ENCODE measurements around the gene NTSR1. TPM values are rescaled to one million over a fixed set of nuclear protein-coding genes. Genes with fewer than 3 reads are reported as not detected.

Gene NTSR1
- total and polyA plus RNA-seq, 2 of the 13 experiments (the other 11 are each of a cell fraction or from before 2014, with no cell fraction given), result 0.09 to 0.12 TPM

DNA sequence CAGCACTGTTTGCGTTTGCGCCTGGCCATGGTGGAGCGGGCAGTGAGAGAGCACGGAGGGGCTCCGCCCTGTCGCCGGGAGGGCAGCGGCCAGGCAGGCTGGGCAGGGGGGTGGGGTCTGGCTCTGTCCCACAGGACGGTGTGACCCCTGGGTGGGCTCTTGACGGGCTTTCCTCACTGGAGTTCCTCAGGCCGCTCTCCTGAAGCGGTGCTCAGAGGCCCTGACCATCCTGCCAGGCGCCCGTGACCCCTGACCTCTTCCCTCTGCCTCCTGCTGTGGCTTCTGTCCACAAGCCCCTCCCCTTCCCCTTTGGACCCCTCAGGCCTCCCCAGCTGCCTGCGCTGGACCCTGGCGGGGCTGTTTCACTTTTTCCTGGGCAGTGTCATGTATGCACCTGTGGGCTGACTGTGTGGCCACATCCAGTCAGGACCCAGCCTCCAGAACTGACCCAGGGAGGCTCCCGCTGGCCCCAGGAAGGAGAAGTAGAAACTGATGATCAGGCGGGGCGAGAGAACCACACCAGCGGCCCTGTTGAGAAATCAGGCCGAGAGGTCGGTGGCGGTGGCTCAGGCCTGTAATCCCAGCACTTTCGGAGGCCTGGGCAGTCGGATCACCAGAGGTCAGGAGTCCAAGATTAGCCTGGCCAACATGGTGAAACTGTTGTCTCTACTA is 97.2 kb downstream of the NTSR1 start (continued):
- TF ChIP-seq, protein P1, sequence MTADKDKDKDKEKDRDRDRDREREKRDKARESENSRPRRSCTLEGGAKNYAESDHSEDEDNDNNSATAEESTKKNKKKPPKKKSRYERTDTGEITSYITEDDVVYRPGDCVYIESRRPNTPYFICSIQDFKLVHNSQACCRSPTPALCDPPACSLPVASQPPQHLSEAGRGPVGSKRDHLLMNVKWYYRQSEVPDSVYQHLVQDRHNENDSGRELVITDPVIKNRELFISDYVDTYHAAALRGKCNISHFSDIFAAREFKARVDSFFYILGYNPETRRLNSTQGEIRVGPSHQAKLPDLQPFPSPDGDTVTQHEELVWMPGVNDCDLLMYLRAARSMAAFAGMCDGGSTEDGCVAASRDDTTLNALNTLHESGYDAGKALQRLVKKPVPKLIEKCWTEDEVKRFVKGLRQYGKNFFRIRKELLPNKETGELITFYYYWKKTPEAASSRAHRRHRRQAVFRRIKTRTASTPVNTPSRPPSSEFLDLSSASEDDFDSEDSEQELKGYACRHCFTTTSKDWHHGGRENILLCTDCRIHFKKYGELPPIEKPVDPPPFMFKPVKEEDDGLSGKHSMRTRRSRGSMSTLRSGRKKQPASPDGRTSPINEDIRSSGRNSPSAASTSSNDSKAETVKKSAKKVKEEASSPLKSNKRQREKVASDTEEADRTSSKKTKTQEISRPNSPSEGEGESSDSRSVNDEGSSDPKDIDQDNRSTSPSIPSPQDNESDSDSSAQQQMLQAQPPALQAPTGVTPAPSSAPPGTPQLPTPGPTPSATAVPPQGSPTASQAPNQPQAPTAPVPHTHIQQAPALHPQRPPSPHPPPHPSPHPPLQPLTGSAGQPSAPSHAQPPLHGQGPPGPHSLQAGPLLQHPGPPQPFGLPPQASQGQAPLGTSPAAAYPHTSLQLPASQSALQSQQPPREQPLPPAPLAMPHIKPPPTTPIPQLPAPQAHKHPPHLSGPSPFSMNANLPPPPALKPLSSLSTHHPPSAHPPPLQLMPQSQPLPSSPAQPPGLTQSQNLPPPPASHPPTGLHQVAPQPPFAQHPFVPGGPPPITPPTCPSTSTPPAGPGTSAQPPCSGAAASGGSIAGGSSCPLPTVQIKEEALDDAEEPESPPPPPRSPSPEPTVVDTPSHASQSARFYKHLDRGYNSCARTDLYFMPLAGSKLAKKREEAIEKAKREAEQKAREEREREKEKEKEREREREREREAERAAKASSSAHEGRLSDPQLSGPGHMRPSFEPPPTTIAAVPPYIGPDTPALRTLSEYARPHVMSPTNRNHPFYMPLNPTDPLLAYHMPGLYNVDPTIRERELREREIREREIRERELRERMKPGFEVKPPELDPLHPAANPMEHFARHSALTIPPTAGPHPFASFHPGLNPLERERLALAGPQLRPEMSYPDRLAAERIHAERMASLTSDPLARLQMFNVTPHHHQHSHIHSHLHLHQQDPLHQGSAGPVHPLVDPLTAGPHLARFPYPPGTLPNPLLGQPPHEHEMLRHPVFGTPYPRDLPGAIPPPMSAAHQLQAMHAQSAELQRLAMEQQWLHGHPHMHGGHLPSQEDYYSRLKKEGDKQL (CRISPR knock-in tag; IDR thresholded peaks at IDR 0.05; ENCODE audit: low read depth), result 0 out of 2 replicates have a peak, but pooled peaks have one; percentile 43
- TF ChIP-seq RCOR2 (CRISPR knock-in tag; IDR thresholded peaks at IDR 0.05) (peak; percentile 92), YY1 (IDR thresholded peaks at IDR 0.05; ENCODE audit: insufficient read depth, insufficient replicate concordance, low read depth, low read length) (peak; percentile 59), TEAD3 (CRISPR knock-in tag; optimal IDR thresholded peaks at IDR 0.05; ENCODE audit: borderline replicate concordance) (peak; percentile 70), CAMTA2 (CRISPR knock-in tag; IDR thresholded peaks at IDR 0.05; ENCODE audit: borderline replicate concordance) (no peak), ZNF121 (CRISPR knock-in tag; IDR thresholded peaks at IDR 0.05) (peak; percentile 61; the same call in 1 of the 2 replicates), ZNF432 (CRISPR knock-in tag; IDR thresholded peaks at IDR 0.05; ENCODE audit: borderline replicate concordance) (peak; percentile 86; the same call in 1 of the 2 replicates), ZNF292 (CRISPR knock-in tag; IDR thresholded peaks at IDR 0.05; ENCODE audit: borderline replicate concordance, low read depth) (peak; percentile 95), ADNP (CRISPR knock-in tag; IDR thresholded peaks at IDR 0.05) (0 out of 2 replicates have a peak, but pooled peaks have one; percentile 8), NFE2 (CRISPR knock-in tag; IDR thresholded peaks at IDR 0.05) (no peak), HDAC1 (CRISPR knock-in tag; IDR thresholded peaks at IDR 0.05) (peak; percentile 97), YEATS4 (CRISPR knock-in tag; IDR thresholded peaks at IDR 0.05; ENCODE audit: borderline replicate concordance) (peak; percentile 93), MIER2 (CRISPR knock-in tag; IDR thresholded peaks at IDR 0.05) (0 out of 2 replicates have a peak, but pooled peaks have one; percentile 9)
- TF ChIP-seq, protein P2, sequence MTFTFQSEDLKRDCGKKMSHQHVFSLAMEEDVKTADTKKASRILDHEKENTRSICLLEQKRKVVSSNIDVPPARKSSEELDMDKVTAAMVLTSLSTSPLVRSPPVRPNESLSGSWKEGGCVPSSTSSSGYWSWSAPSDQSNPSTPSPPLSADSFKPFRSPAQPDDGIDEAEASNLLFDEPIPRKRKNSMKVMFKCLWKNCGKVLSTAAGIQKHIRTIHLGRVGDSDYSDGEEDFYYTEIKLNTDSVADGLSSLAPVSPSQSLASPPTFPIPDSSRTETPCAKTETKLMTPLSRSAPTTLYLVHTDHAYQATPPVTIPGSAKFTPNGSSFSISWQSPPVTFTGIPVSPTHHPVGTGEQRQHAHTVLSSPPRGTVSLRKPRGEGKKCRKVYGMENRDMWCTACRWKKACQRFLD (CRISPR knock-in tag; IDR thresholded peaks at IDR 0.05; ENCODE audit: borderline replicate concordance), result peak; percentile 23; the same call in 1 of the 2 replicates
- TF ChIP-seq, protein P3, sequence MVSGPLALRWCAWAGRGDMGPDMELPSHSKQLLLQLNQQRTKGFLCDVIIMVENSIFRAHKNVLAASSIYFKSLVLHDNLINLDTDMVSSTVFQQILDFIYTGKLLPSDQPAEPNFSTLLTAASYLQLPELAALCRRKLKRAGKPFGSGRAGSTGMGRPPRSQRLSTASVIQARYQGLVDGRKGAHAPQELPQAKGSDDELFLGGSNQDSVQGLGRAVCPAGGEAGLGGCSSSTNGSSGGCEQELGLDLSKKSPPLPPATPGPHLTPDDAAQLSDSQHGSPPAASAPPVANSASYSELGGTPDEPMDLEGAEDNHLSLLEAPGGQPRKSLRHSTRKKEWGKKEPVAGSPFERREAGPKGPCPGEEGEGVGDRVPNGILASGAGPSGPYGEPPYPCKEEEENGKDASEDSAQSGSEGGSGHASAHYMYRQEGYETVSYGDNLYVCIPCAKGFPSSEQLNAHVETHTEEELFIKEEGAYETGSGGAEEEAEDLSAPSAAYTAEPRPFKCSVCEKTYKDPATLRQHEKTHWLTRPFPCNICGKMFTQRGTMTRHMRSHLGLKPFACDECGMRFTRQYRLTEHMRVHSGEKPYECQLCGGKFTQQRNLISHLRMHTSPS (CRISPR knock-in tag; IDR thresholded peaks at IDR 0.05; ENCODE audit: low read depth), result peak; percentile 76
- TF ChIP-seq, protein P4, sequence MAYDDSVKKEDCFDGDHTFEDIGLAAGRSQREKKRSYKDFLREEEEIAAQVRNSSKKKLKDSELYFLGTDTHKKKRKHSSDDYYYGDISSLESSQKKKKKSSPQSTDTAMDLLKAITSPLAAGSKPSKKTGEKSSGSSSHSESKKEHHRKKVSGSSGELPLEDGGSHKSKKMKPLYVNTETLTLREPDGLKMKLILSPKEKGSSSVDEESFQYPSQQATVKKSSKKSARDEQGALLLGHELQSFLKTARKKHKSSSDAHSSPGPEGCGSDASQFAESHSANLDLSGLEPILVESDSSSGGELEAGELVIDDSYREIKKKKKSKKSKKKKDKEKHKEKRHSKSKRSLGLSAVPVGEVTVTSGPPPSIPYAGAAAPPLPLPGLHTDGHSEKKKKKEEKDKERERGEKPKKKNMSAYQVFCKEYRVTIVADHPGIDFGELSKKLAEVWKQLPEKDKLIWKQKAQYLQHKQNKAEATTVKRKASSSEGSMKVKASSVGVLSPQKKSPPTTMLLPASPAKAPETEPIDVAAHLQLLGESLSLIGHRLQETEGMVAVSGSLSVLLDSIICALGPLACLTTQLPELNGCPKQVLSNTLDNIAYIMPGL (CRISPR knock-in tag; IDR thresholded peaks at IDR 0.05; ENCODE audit: borderline replicate concordance in 1 of 2, low read depth in 1 of 2), result peak; percentile 94 to 95
